HepG2 (cell line): ENCODE measurements around the gene CNTD1. TPM values are rescaled to one million over a fixed set of nuclear protein-coding genes. Genes with fewer than 3 reads are reported as not detected.
A peak's percentile ranks its signal among the peaks of the same experiment; 100 is the strongest.

Experiments used
- ATF1 ChIP-seq: IDR thresholded peaks from 2 replicates; pipeline ENCODE4 v1.6.1; 2016; ENCODE audit warnings: mild to moderate bottlenecking, control low read depth
- E2F2 ChIP-seq: sonication (generic); formaldehyde crosslinking; IDR thresholded peaks from 2 replicates; pipeline ENCODE4 v1.4.0; 2020; ENCODE audit warnings: missing genetic modification reagents, borderline replicate concordance
- FLYWCH1 ChIP-seq: sonication (generic); formaldehyde crosslinking; IDR thresholded peaks from 2 replicates; pipeline ENCODE4 v1.8.1; 2023; ENCODE audit warnings: mild to moderate bottlenecking, missing genetic modification reagents
- FOSL1 ChIP-seq: sonication (generic); formaldehyde crosslinking; IDR thresholded peaks from 2 replicates; pipeline ENCODE4 v1.9.0; 2021; ENCODE audit warnings: missing genetic modification reagents, borderline replicate concordance
- MAFF ChIP-seq: IDR thresholded peaks from 2 replicates; pipeline ENCODE4 v1.6.1; 2011; ENCODE audit warnings: low read depth, low read length, improper control_type of control experiment
- NCOR1 ChIP-seq: fragments of 200-600 bp; sonication (generic); IDR thresholded peaks from 2 replicates; pipeline ENCODE4 v1.7.0; 2017; ENCODE audit warnings: antibody characterized with exemption, low read length, borderline replicate concordance
- NFRKB ChIP-seq: fragments of 450-650 bp; IDR thresholded peaks from 2 replicates; pipeline ENCODE4 v1.6.1; 2017
- RNF219 ChIP-seq: sonication (generic); formaldehyde crosslinking; IDR thresholded peaks from 2 replicates; pipeline ENCODE4 v1.5.0; 2020; ENCODE audit warnings: mild to moderate bottlenecking, missing genetic modification reagents
- SMARCE1 ChIP-seq: fragments of 450-650 bp; IDR thresholded peaks from 2 replicates; pipeline ENCODE4 v1.6.1; 2017; ENCODE audit warnings: borderline replicate concordance
- XBP1 ChIP-seq: sonication (generic); formaldehyde crosslinking; IDR thresholded peaks from 2 replicates; pipeline ENCODE4 v1.5.0; 2020; ENCODE audit warnings: missing genetic modification reagents
- ZFP41 ChIP-seq: sonication (generic); formaldehyde crosslinking; IDR thresholded peaks from 2 replicates; pipeline ENCODE4 v1.4.0; 2020; ENCODE audit warnings: mild to moderate bottlenecking, missing genetic modification reagents, borderline replicate concordance
- ZNF225 ChIP-seq: sonication (generic); formaldehyde crosslinking; IDR thresholded peaks from 2 replicates; pipeline ENCODE4 v1.4.0; 2020; ENCODE audit warnings: mild to moderate bottlenecking, missing genetic modification reagents
- ZNF234 ChIP-seq: sonication (generic); formaldehyde crosslinking; conservative IDR thresholded peaks from 2 replicates; pipeline ENCODE4 v1.5.1; 2020; ENCODE audit warnings: mild to moderate bottlenecking, missing genetic modification reagents
- ZNF432 ChIP-seq: sonication (generic); formaldehyde crosslinking; IDR thresholded peaks from 2 replicates; pipeline ENCODE4 v1.5.0; 2020; ENCODE audit warnings: missing genetic modification reagents, mild to moderate bottlenecking, borderline replicate concordance
- ZSCAN25 ChIP-seq: sonication (generic); formaldehyde crosslinking; IDR thresholded peaks from 2 replicates; pipeline ENCODE4 v1.8.0; 2022; ENCODE audit warnings: mild to moderate bottlenecking, missing genetic modification reagents
- ZUFSP ChIP-seq: sonication (generic); formaldehyde crosslinking; IDR thresholded peaks from 2 replicates; pipeline ENCODE4 v1.9.0; 2021; ENCODE audit warnings: missing genetic modification reagents, mild to moderate bottlenecking, borderline replicate concordance
- polyA plus RNA-seq, 8 experiments: library from polyadenylated mRNA; depleted of rRNA in 3 of 8; stranded (reverse) in 7 of 8; unstranded in 1 of 8; fragments of >200 nt; fragmentation: Illumina TruSeq in 4 of 8; extraction: Trizol in 4 of 8; gene quantifications; 2 replicates each; pipeline versions ENCODE4 v1.2.1 to v1.2.3, GENCODE V29; 2011 to 2016; ENCODE audit warnings: low read depth in 4 of 8, missing spikeins in 1 of 8, mixed read lengths in 1 of 8; ENCODE audit not compliant: insufficient read depth in 1 of 8
- total RNA-seq, 5 experiments: library from RNA; depleted of rRNA; stranded (reverse); fragments of >200 nt; fragmentation: Illumina TruSeq; extraction: Trizol; gene quantifications; 2 replicates each; pipeline ENCODE4 v1.2.3, GENCODE V29; 2016; ENCODE audit warnings: low read depth in 1 of 5
- TF ChIP-seq, protein P1 (sequence below): sonication (generic); formaldehyde crosslinking; IDR thresholded peaks from 2 replicates; pipeline ENCODE4 v1.4.0; 2020; ENCODE audit warnings: mild to moderate bottlenecking, missing genetic modification reagents
- TF ChIP-seq, protein P2 (sequence below): sonication (generic); formaldehyde crosslinking; IDR thresholded peaks from 2 replicates; pipeline ENCODE4 v1.5.0; 2020; ENCODE audit warnings: missing genetic modification reagents
- TF ChIP-seq, protein P3 (sequence below): sonication (generic); formaldehyde crosslinking; conservative IDR thresholded peaks from 2 replicates; pipeline ENCODE4 v1.8.0; 2022; ENCODE audit warnings: missing genetic modification reagents

Gene CNTD1
- total and polyA plus RNA-seq, 2 of the 13 experiments (the other 11 are each of a cell fraction or from before 2014, with no cell fraction given) = 0.11 to 0.15 TPM

DNA sequence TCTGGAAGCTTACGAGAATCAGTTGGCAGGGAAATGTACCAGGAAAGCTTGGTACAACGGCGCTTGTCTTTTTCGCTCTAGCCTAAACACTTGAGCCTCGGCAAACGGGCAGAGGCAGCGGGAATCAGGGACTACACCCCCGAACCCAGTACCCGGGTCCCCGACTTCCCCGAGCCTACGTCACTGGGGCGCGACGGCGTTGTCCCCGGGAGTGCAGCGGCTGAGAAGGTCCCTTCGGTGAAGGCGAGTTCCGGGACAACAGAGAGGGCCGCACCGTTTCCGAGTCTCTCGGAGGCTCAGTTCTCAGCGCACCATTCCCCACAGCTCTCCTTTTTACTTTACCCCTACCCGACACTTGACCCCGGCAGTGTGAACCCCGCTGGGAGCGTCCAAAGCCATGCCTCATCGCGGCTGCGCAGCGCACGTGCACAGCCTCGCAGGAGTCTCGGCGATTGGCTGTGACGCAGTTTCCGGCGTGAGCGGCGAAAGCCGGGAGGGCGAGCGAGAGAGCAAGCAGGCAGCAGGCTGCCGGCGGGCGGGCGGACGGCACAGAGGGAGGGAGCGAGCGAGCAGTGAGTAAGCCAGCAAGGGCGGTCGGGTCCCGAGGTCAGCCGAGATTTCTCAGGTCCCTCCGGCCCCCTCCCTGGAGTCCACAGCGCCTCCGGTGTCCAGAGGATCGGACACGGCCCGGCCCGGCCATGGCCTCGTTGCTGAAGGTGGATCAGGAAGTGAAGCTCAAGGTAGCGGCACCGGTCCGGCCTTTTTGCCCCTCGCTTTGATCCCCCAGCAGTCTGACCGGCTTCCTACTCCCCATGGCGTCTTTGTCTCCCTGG, 34.5 kb downstream of the CNTD1 start, which contains the start of gene PSME3 (continued):
- TF ChIP-seq ATF1 (CRISPR knock-in tag) = peak; percentile 99
- TF ChIP-seq, protein P1, sequence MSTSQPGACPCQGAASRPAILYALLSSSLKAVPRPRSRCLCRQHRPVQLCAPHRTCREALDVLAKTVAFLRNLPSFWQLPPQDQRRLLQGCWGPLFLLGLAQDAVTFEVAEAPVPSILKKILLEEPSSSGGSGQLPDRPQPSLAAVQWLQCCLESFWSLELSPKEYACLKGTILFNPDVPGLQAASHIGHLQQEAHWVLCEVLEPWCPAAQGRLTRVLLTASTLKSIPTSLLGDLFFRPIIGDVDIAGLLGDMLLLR (CRISPR knock-in tag) = peak; percentile 99
- no peak for TF ChIP-seq FLYWCH1 (CRISPR knock-in tag)
- no peak for TF ChIP-seq FOSL1
- TF ChIP-seq RNF219 (CRISPR knock-in tag) = peak; percentile 83; the same call in 1 of the 2 replicates
- no peak for TF ChIP-seq ZFP41
- peak; percentile 61; the same call in 1 of the 2 replicates for TF ChIP-seq NCOR1
- TF ChIP-seq ZNF225 (CRISPR knock-in tag) = peak; percentile 59; the same call in 1 of the 2 replicates
- TF ChIP-seq, protein P2, sequence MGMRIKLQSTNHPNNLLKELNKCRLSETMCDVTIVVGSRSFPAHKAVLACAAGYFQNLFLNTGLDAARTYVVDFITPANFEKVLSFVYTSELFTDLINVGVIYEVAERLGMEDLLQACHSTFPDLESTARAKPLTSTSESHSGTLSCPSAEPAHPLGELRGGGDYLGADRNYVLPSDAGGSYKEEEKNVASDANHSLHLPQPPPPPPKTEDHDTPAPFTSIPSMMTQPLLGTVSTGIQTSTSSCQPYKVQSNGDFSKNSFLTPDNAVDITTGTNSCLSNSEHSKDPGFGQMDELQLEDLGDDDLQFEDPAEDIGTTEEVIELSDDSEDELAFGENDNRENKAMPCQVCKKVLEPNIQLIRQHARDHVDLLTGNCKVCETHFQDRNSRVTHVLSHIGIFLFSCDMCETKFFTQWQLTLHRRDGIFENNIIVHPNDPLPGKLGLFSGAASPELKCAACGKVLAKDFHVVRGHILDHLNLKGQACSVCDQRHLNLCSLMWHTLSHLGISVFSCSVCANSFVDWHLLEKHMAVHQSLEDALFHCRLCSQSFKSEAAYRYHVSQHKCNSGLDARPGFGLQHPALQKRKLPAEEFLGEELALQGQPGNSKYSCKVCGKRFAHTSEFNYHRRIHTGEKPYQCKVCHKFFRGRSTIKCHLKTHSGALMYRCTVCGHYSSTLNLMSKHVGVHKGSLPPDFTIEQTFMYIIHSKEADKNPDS (CRISPR knock-in tag) = no peak
- TF ChIP-seq, protein P3, sequence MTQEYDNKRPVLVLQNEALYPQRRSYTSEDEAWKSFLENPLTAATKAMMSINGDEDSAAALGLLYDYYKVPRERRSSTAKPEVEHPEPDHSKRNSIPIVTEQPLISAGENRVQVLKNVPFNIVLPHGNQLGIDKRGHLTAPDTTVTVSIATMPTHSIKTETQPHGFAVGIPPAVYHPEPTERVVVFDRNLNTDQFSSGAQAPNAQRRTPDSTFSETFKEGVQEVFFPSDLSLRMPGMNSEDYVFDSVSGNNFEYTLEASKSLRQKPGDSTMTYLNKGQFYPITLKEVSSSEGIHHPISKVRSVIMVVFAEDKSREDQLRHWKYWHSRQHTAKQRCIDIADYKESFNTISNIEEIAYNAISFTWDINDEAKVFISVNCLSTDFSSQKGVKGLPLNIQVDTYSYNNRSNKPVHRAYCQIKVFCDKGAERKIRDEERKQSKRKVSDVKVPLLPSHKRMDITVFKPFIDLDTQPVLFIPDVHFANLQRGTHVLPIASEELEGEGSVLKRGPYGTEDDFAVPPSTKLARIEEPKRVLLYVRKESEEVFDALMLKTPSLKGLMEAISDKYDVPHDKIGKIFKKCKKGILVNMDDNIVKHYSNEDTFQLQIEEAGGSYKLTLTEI (CRISPR knock-in tag) = no peak
- TF ChIP-seq XBP1 (CRISPR knock-in tag) = no peak; the same call in 1 of the 2 replicates
- TF ChIP-seq ZSCAN25 = peak; percentile 23; the same call in 1 of the 2 replicates
- TF ChIP-seq SMARCE1 = no peak
- TF ChIP-seq NFRKB = 0 out of 2 replicates have a peak, but pooled peaks have one; percentile 49
- peak; percentile 34; the same call in 1 of the 2 replicates for TF ChIP-seq E2F2 (CRISPR knock-in tag)
- TF ChIP-seq ZNF432 (CRISPR knock-in tag) = 0 out of 2 replicates have a peak, but pooled peaks have one; percentile 40
- no peak for TF ChIP-seq ZUFSP (CRISPR knock-in tag)
- TF ChIP-seq ZNF234 (CRISPR knock-in tag) = peak; percentile 83; the same call in 1 of the 2 replicates
- TF ChIP-seq MAFF = peak; percentile 7; the same call in 1 of the 2 replicates
